GM12878 (cell line): ENCODE measurements around the gene DNAJC11. TPM values are rescaled to one million over a fixed set of nuclear protein-coding genes. Genes with fewer than 3 reads are reported as not detected.

Source experiments
- ATAC-seq: fragments of 200-7000 bp; cut with Tn5 transposase; 3 replicates; pipeline ENCODE4 v1.9.1; 2020; ENCODE audit warnings: mild to moderate bottlenecking, moderate library complexity
- BruUV-seq: library from RNA; stranded (reverse); fragments of 400-500 nt; replicated peaks from 2 replicates; lab custom pipeline; 2021; lab: Mats Ljungman, UMichigan
- CTCF ChIA-PET: fragments of 300-600 bp; sonication (Branson Sonifier 250); formaldehyde crosslinking; extraction: SDS; loops from one replicate; lab custom pipeline; 2021; ENCODE audit warnings: inconsistent platforms; lab: Yijun Ruan, JAX
- POLR2A ChIA-PET: fragments of 350-600 bp; formaldehyde crosslinking; extraction: SDS; loops from one replicate; lab custom pipeline; 2021; ENCODE audit warnings: inconsistent platforms; lab: Charles Lee
- RAD21 ChIA-PET: fragments of 300-600 bp; sonication (Branson Sonifier 250); formaldehyde crosslinking; loops from one replicate; lab custom pipeline; 2023; ENCODE audit warnings: antibody characterized with exemption; ENCODE audit not compliant: unreplicated experiment; lab: Charles Lee
- SMC1A ChIA-PET: fragments of 300-600 bp; sonication (Branson Sonifier 250); formaldehyde crosslinking; loops from one replicate; lab custom pipeline; 2023; ENCODE audit not compliant: unreplicated experiment, uncharacterized antibody; lab: Charles Lee
- DNase-seq: peaks from one replicate; pipeline ENCODE4 v3.0.0-alpha.2; 2011; ENCODE audit warnings: low read depth, low spot score
- FAIRE-seq: peaks from 3 replicates; lab custom pipeline; 2011; peaks lifted over from hg19 to GRCh38; lab: Jason Lieb, UNC
- H2AFZ ChIP-seq: 2 replicates; pipeline ENCODE4 v1.6.0; 2011; ENCODE audit warnings: low read depth, low read length, control low read depth; ENCODE audit not compliant: control insufficient read depth
- H3K27ac ChIP-seq: 2 replicates; pipeline ENCODE4 v1.5.1; 2011; ENCODE audit warnings: control low read depth; ENCODE audit not compliant: control insufficient read depth, insufficient read depth
- H3K27me3 ChIP-seq, 2 experiments: replicated peaks in 1 of 2; 2 replicates each; pipeline versions ENCODE4 v1.6.0 to v1.6.1; 2011; ENCODE audit warnings: low read length in 1 of 2; ENCODE audit not compliant: control insufficient read depth in 2 of 2, insufficient read depth in 2 of 2
- H3K36me3 ChIP-seq, 2 experiments: 2 replicates each; pipeline ENCODE4 v1.5.1; 2011; ENCODE audit warnings: low read length in 1 of 2; ENCODE audit not compliant: control insufficient read depth in 2 of 2, insufficient read depth in 2 of 2
- H3K4me1 ChIP-seq: 2 replicates; pipeline ENCODE4 v1.6.1; 2011; ENCODE audit warnings: mild to moderate bottlenecking, low read length, moderate library complexity, mixed read lengths; ENCODE audit not compliant: control insufficient read depth, insufficient read depth
- H3K4me2 ChIP-seq: 2 replicates; pipeline ENCODE4 v1.6.0; 2011; ENCODE audit warnings: control low read depth; ENCODE audit not compliant: control insufficient read depth, insufficient read depth
- H3K4me3 ChIP-seq: fragments of 200-600 bp; sonication (generic); 2 replicates; pipeline ENCODE4 v1.5.1; 2016
- H3K79me2 ChIP-seq: 2 replicates; pipeline ENCODE4 v1.6.0; 2011; ENCODE audit warnings: low read length; ENCODE audit not compliant: control insufficient read depth, insufficient read depth
- H3K9ac ChIP-seq: 2 replicates; pipeline ENCODE4 v1.8.0; 2011; ENCODE audit warnings: low read length, control low read depth, mixed read lengths; ENCODE audit not compliant: control insufficient read depth, insufficient read depth
- H3K9me3 ChIP-seq: replicated peaks from 3 replicates; pipeline ENCODE4 v1.5.1; 2011; ENCODE audit warnings: mild to moderate bottlenecking, low read length; ENCODE audit not compliant: control insufficient read depth, insufficient read depth
- H4K20me1 ChIP-seq: 2 replicates; pipeline ENCODE4 v1.6.0; 2011; ENCODE audit not compliant: control insufficient read depth, insufficient read depth
- DPF2 ChIP-seq: fragments of 450-650 bp; IDR thresholded peaks from 2 replicates; pipeline ENCODE4 v1.6.1; 2017; ENCODE audit warnings: mild to moderate bottlenecking
- JUNB ChIP-seq: IDR thresholded peaks from 2 replicates; pipeline ENCODE4 v1.6.1; 2016; ENCODE audit warnings: antibody characterized with exemption, mild to moderate bottlenecking
- MTA2 ChIP-seq: fragments of 450-650 bp; IDR thresholded peaks from 2 replicates; pipeline ENCODE4 v1.6.1; 2016; ENCODE audit warnings: low read depth, mild to moderate bottlenecking, moderate library complexity
- NFYB ChIP-seq: IDR thresholded peaks from 2 replicates; pipeline ENCODE4 v1.6.1; 2011; ENCODE audit warnings: low read depth, mild to moderate bottlenecking, low read length, improper control_type of control experiment, moderate library complexity; ENCODE audit not compliant: insufficient read depth
- NRF1 ChIP-seq: conservative IDR thresholded peaks from 2 replicates; pipeline ENCODE4 v1.6.1; 2011; ENCODE audit warnings: mild to moderate bottlenecking, low read depth, low read length, improper control_type of control experiment
- PKNOX1 ChIP-seq: fragments of 450-650 bp; IDR thresholded peaks from 2 replicates; pipeline ENCODE4 v1.6.1; 2016; ENCODE audit warnings: mild to moderate bottlenecking
- PRDM15 ChIP-seq: fragments of 450-650 bp; formaldehyde crosslinking; IDR thresholded peaks from 2 replicates; pipeline ENCODE4 v1.4.0; 2020; ENCODE audit warnings: mild to moderate bottlenecking, moderate library complexity
- SIN3A ChIP-seq: IDR thresholded peaks from 2 replicates; pipeline ENCODE4 v1.6.1; 2012; ENCODE audit warnings: low read depth, low read length, improper control_type of control experiment
- TBL1XR1 ChIP-seq: IDR thresholded peaks from 2 replicates; pipeline ENCODE4 v1.6.1; 2012; ENCODE audit warnings: low read depth, low read length, improper control_type of control experiment
- TCF12 ChIP-seq: IDR thresholded peaks from 2 replicates; pipeline ENCODE4 v1.6.1; 2011; ENCODE audit warnings: low read depth, mild to moderate bottlenecking, low read length
- TCF7 ChIP-seq: IDR thresholded peaks from 2 replicates; pipeline ENCODE4 v1.6.1; 2014; ENCODE audit warnings: antibody characterized with exemption, borderline replicate concordance
- ZZZ3 ChIP-seq: IDR thresholded peaks from 2 replicates; pipeline ENCODE4 v1.6.1; 2011; ENCODE audit warnings: low read depth; ENCODE audit not compliant: control insufficient read depth, insufficient read length
- WGBS: methylation state at CpG from one replicate; pipeline ENCODE4 v1.1.6; 2016; ENCODE audit warnings: low lambda C conversion rate; ENCODE audit not compliant: insufficient replicate concordance, insufficient coverage; ENCODE audit errors: missing lambda C conversion rate; 5-methylcytosine and 5-hydroxymethylcytosine counted together
- in situ Hi-C: fragments of 300-500 bp; cut with MboI; formaldehyde crosslinking; loops from 9 replicates; pipeline ENCODE4 v1.14.3; 2018; ENCODE audit warnings: mixed read lengths
- intact Hi-C: fragments of 100-400 bp; cut with micrococcal nuclease; formaldehyde crosslinking; loops from one replicate; pipeline ENCODE4 v1.14.2; 2022; ENCODE audit not compliant: unreplicated experiment
- polyA plus RNA-seq, 11 experiments: library from polyadenylated mRNA; depleted of rRNA in 4 of 11; unstranded in 6 of 11; stranded (reverse) in 5 of 11; fragments of >200 nt; fragmentation: Nextera tagmentation in 4 of 11; fragmentation: Illumina TruSeq in 1 of 11; extraction: Ambion mirVana in 4 of 11; extraction: Trizol in 1 of 11; gene quantifications; 1 replicate in 1 of 11; 2 replicates in 10 of 11; pipeline versions ENCODE4 v1.2.1 to v1.2.3, GENCODE V29; 2011 to 2016; ENCODE audit warnings: inconsistent platforms in 2 of 11, missing spikeins in 2 of 11, low read depth in 1 of 11
- total RNA-seq, 4 experiments: library from RNA; depleted of rRNA in 3 of 4; stranded (reverse); fragments of >200 nt in 3 of 4; fragmentation: Illumina TruSeq in 1 of 4; extraction: Trizol in 1 of 4; gene quantifications; 2 replicates each; pipeline versions ENCODE4 v1.2.1 to v1.2.3, GENCODE V29; 2013 to 2021
- TF ChIP-seq, protein P1 (sequence below): fragments of 450-650 bp; IDR thresholded peaks from 2 replicates; pipeline ENCODE4 v1.6.1; 2017; ENCODE audit warnings: low read depth, mild to moderate bottlenecking, moderate library complexity

DNAJC11 gene
- total and polyA plus RNA-seq, 10 of the 15 experiments (the other 5 are each of a cell fraction or from before 2014, with no cell fraction given) = 5.0 to 58.8 (median 39.5) TPM

DNA sequence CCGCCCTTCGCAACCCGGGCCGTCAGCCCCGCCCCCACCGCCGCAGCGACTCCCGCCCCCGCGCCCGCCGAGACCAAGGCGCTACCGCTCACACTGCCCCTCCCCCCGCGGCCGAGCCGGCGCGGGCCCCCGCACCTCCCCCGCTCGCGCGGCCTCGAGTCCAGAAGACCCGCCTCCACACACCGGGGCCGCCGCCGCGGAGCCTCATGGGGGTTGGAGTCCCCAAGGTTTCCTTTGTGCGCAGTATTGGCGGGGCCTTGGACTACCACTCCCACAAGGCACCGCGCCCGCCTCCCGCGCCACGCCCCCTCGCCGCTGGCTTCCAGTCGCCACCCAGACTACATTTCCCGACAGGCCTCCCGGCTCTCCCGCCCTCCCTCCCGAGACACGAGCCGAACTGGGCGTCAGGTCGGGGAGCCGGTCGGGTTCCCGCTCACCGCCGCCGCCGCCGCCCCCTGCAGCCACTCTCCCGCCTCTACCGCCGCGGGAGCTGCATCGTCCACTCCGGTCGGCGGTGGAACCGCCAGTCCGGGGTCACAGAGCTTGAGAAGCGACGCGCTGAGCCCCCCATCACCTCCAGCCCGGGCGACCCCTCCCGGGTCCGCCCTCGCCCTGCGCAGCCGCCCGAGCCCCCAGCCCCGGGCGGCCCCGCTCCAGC is 88.1 kb downstream of the DNAJC11 start, which contains the start of gene PHF13:
TSS of gene PHF13 (plus strand) at position 371 of the 658 bp plus-strand sequence. CDS start 336 bp downstream, outside the sequence.
- H3K9ac ChIP-seq = peak within 1 kb of the TSS; percentile 75
- in situ Hi-C loops (no loop called here), intact Hi-C loops (loop anchor here (1.0 to 10.0 kb wide), 3 partner anchors 11 to 171 kb away; partner anchors contain the start of genes CAMTA1, KLHL21 and NOL9)
- peak within 1 kb of the TSS; percentile 88 for H2AFZ ChIP-seq
- peaks cover 22% of the 10 kb centered on the region for H3K79me2 ChIP-seq
- BruUV-seq = no TSS peak
- RAD21 ChIA-PET = interaction anchor here (0.7 kb wide), 1 partner anchor 31 kb away, joined by 3 read pairs; no protein-coding TSS in a partner anchor
- H3K4me1 ChIP-seq = no peaks in the 10 kb centered on the region
- H3K27ac ChIP-seq = peak within 1 kb of the TSS; percentile 51
- CTCF ChIA-PET = no interaction called here
- H3K4me2 ChIP-seq = peak within 1 kb of the TSS; percentile 98
- WGBS = under 1% methylated on average over 56 of the region's 84 CpGs
- DNase-seq (peak; percentile 92), ATAC-seq (peak; percentile 96), FAIRE-seq (peak; percentile 13)
- SMC1A ChIA-PET = interaction anchor here (0.9 kb wide), 1 partner anchor 11 kb away, joined by 3 read pairs; the partner anchor contains the start of gene THAP3
- no peaks in the 10 kb centered on the region for H3K27me3 ChIP-seq
- H3K9me3 ChIP-seq = no peaks in the 10 kb centered on the region
- H3K36me3 ChIP-seq = peaks cover 0 to 2% of the 10 kb centered on the region in 2 experiments; a peak in 3 of 4 replicates
- H4K20me1 ChIP-seq = no peaks in the 10 kb centered on the region
- POLR2A ChIA-PET = interaction anchor here (0.6 to 1.0 kb wide), 4 partner anchors 12 to 107 kb away, joined by 3 to 6 read pairs (median 4); partner anchors contain the start of gene NOL9
- H3K4me3 ChIP-seq = peak within 1 kb of the TSS; percentile 98
- TF ChIP-seq MTA2 (no peak), NRF1 (0 out of 2 replicates have a peak, but pooled peaks have one; percentile 14), PKNOX1 (peak; percentile 10; the same call in 1 of the 2 replicates), TCF7 (no peak), JUNB (no peak), NFYB (no peak), PRDM15 (CRISPR knock-in tag) (no peak), SIN3A (peak; percentile 23; the same call in 1 of the 2 replicates), ZZZ3 (no peak), TBL1XR1 (no peak), TCF12 (peak; percentile 73; the same call in 1 of the 2 replicates), DPF2 (0 out of 2 replicates have a peak, but pooled peaks have one; percentile 21)
- TF ChIP-seq, protein P1, sequence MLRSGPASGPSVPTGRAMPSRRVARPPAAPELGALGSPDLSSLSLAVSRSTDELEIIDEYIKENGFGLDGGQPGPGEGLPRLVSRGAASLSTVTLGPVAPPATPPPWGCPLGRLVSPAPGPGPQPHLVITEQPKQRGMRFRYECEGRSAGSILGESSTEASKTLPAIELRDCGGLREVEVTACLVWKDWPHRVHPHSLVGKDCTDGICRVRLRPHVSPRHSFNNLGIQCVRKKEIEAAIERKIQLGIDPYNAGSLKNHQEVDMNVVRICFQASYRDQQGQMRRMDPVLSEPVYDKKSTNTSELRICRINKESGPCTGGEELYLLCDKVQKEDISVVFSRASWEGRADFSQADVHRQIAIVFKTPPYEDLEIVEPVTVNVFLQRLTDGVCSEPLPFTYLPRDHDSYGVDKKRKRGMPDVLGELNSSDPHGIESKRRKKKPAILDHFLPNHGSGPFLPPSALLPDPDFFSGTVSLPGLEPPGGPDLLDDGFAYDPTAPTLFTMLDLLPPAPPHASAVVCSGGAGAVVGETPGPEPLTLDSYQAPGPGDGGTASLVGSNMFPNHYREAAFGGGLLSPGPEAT = no peak
